ENCODE results near the gene PISD.

DNA sequence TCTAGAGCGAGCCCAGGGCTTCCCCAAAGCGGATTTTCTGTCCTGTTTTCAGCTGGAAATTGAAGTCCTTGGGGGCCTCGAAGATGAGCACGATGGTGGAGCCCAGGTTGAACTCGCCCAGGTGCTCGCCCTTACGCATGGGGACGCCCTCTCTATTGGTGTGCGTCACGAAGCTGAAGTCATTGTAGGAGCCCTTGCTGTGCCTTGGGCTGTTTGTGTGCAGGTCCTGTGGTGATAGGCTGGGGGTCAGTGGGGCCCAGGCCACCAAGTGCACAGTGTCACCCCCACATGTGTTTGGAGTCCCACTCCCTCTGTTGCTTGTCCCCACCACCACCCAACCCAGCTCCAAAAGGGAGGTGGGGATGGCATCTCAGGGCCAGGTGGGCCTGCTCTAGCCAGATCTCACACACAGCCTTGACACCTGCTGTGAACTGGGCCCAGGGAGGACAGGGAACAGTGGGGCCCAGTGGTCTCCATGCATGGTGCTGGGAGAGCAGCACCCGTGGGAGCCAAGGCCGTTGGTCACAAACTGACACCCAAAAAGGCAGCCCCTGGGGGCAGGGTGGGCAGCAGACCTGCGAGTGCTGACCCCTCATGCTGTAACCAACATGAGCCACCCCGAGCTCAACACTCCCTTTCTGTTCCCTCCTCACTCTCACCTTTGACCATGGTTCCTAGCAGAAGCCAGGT lies 42.3 kb downstream of the PISD start:
- TF ChIP-seq, protein P1, sequence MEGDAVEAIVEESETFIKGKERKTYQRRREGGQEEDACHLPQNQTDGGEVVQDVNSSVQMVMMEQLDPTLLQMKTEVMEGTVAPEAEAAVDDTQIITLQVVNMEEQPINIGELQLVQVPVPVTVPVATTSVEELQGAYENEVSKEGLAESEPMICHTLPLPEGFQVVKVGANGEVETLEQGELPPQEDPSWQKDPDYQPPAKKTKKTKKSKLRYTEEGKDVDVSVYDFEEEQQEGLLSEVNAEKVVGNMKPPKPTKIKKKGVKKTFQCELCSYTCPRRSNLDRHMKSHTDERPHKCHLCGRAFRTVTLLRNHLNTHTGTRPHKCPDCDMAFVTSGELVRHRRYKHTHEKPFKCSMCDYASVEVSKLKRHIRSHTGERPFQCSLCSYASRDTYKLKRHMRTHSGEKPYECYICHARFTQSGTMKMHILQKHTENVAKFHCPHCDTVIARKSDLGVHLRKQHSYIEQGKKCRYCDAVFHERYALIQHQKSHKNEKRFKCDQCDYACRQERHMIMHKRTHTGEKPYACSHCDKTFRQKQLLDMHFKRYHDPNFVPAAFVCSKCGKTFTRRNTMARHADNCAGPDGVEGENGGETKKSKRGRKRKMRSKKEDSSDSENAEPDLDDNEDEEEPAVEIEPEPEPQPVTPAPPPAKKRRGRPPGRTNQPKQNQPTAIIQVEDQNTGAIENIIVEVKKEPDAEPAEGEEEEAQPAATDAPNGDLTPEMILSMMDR (IDR thresholded peaks at IDR 0.05; ENCODE audit: extremely low read depth in 1 of 2, insufficient read depth in 1 of 2, low read depth in 1 of 2, low read length in 2 of 2): no peak
- TF ChIP-seq, protein P2, sequence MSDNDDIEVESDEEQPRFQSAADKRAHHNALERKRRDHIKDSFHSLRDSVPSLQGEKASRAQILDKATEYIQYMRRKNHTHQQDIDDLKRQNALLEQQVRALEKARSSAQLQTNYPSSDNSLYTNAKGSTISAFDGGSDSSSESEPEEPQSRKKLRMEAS (IDR thresholded peaks at IDR 0.05; ENCODE audit: insufficient read depth, insufficient read length): no peak
- no peak for TF ChIP-seq POLR2AphosphoS5 (IDR thresholded peaks at IDR 0.05; ENCODE audit: insufficient read depth, low read depth, low read length)
- no peak for TF ChIP-seq EZH2 (IDR thresholded peaks at IDR 0.05; ENCODE audit: borderline replicate concordance, low read depth, low read length, severe bottlenecking)
